ENCODE results near the gene ZNF593. TPM values are rescaled to one million over a fixed set of nuclear protein-coding genes. Genes with fewer than 3 reads are reported as not detected.

Gene ZNF593
- total RNA-seq, 1 donor from 2014 or later: 8.0 TPM

- DNase-seq: no peak
Observed at GRCh38 chr1:26148887-26149286, 20.8 kb upstream of the ZNF593 start.

GRCh38 chr1:26153966-26154532, 15.7 kb upstream of the ZNF593 start:
- DNase-seq: no peak

- DNase-seq: no peak
Observed at GRCh38 chr1:26154750-26155149, 15.0 kb upstream of the ZNF593 start.

DNA sequence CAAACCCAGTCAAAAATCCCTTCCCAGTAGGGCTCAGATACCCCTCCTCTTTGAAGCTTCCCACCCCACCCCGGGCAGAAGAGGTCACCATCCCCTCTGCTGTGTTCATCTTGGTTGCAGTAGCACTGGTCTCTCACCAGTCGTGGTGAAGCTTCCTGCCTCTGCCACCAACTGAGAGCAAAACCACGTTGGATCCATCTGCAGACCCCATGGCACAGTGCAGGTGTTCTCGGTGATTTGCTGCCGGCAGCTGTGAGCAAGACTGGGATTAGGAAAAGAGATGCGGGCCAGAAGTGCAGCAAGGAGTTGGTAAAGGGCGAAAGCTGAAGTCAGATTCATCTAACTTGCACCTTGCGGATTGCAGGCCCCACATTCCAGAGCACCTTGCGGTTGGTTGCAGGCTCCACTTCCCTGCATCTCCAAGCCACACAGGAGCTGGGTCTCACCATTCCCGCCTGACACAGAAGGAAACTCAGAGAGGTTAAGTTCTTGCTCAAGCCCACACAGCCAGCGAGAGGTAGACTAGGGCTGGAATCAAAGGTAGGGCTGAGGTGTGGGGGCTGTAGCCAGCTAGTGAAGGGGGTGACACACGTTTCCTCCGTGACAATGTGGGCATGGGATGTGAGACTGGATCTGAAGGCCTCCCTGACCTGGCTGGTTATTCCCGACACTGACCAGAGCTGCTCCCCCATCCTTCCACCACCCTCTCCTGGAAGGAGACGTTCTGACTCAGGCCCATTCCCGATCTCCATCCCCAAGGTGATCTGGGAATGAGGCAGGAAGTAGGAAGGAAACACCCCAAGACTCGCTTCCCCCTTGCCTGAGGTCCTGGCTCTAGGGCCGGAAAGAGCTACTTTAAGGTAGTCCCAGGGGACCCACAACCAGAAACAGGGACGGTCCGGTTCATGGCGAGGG, 14.1 kb upstream of the ZNF593 start:
- DNase-seq: no peak

- no peak for DNase-seq
Observed at GRCh38 chr1:26156285-26157038, 13.2 kb upstream of the ZNF593 start.

- no peak for DNase-seq
Observed at GRCh38 chr1:26158271-26158907, 11.3 kb upstream of the ZNF593 start.

DNA sequence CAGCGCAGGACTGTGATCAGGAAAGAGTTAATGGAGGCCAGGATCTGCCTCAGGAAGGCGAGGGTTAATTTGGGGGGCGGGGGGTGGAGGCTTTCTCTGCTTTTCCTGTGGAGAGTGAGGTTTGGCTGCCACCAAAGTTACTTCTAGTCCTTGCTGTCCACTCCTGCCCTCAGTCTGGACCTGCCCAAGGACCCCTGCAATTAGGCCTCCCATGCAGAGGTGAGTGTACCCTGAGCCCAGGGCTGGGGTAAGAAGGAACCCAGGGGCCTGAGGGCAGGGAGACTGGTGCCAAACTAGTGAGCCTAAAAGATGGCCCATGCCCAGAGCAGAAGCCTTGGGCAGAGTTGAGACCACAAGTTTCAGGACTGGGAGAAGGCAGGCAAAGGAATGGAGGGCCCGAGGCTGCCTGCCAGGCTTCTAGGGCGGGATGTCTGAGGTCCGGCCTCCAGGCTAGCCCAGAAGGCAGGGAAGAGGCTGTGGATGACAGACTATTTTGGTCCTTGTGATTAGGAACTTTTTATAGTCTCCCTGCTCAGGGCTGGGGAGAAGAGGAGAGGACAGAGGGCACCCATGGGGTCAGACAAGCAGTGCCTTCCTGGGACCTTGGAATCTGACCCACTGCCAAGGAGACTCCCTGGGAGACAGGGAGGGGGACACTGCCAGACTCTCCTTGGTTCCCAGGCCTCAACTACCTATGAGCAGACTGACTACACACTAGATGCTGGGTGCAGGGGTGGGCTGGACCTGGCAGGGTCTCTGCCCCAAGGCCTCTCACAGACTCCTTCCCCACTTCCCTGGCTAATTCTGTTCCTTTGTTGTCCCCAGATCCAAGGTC, 10.6 kb upstream of the ZNF593 start, which contains the start of gene FAM110D:
TSS of gene FAM110D (plus strand) at position 172 of the 835 bp plus-strand sequence. CDS start 2,213 bp downstream, outside the sequence.
- DNase-seq: no peak

GRCh38 chr1:26159743-26160039, 10.0 kb upstream of the ZNF593 start:
- no peak for DNase-seq

- no peak for DNase-seq
Observed at GRCh38 chr1:26160527-26161414, 8.9 kb upstream of the ZNF593 start.

- DNase-seq: peak; percentile 41
Observed at GRCh38 chr1:26161415-26162219, 8.1 kb upstream of the ZNF593 start.

DNA sequence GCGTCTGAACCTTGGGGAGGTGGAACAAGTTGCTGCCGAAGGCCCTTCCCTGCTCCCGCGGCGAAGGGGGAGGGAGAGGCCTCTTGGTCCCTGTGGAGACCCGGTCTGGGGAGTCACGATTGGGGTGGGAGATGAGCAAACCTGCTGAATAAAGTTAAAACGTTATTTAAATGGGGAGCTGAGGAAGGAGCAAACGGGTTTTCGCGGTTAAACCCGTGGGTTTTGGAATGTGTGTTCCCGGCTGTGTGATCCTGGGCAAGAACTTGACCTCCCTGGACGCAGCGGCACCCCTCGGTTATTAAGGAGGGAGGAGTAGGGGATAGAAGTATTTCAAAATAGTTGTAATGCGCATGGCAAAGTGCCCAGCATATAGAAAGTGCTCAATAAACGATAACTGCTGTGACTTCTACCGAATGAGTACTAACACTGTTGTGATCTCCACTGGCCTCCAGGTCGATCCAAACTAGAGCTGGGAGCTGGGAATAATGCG, 7.4 kb upstream of the ZNF593 start:
- DNase-seq: no peak

DNA sequence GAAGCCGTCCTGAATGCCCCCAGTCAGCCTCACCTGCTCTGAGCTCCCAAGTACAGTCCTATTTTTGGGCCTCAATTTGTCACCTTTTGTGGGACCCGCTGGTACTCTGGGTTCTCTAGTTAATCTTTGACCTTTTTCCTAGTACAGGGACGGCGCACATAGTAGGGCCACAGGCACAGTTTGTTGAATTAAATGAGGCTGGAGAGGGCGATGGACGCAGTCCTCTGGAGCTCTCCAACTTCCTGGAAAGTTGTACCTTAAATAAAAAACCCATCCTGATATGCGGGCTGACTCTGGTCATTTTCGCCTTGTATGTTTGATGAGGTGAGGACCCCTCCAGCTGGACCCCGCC, 6.0 kb upstream of the ZNF593 start:
- no peak for DNase-seq

DNA sequence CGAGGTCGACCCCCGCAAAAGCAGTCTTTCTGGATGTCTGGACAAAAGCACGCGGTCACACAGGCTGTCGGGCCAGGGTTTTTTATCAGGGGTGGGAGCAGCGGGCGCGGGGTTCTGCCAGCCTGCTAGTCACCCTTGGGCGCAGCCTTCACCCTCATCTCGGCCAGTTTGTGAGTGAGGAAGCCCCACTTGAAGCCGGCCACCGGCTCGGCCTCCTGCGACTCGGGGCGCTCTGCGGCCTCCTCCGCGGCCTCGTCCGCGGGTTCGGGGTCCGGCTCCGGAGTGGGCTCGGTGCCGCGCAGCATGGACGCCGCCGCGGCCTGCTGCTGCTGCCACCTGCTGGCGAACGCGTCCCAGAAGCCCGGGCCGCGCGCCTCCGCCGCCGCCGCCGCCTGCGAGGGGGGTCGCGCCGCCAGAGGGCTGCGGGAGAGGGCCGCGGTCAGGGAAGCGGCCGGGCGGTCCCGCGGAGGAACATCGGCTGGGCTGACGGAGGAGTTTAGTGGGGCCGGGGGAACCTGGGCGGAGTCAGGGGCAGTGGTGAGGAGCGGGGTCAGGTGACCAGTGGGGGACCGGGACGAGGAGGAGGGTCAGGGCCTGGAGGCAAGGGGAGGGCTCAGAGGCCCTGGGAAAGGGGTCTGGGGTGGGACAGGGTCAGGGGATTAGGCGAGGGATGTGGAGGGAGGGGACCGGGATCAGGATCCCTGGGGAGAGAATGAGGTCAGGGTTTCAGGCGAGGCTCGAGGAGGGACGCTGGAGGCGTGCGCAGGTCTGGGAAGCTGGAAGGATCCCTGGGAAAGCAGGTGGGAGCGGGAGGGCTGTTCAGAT, 5.5 kb upstream of the ZNF593 start:
- DNase-seq: no peak

GRCh38 chr1:26164861-26165842, 4.6 kb upstream of the ZNF593 start:
- no peak for DNase-seq

- no peak for DNase-seq
Observed at GRCh38 chr1:26166719-26167281, 2.9 kb upstream of the ZNF593 start.

- no peak for DNase-seq
Observed at GRCh38 chr1:26168410-26169197, 1.1 kb upstream of the ZNF593 start, which contains the start of gene C1orf232. Gene C1orf232, minus strand, starts transcription at chr1:26168963. Its CDS starts 464 bp downstream, at chr1:26168499.
